GM12891 (cell line): ENCODE results near the gene PTDSS2.
"Not testable (repeated sequence)": the region's sequence is repeated elsewhere in the genome, so short reads cannot be mapped to it uniquely, and the experiment has no call there.

Experiments
- DNase-seq: peaks from one replicate; pipeline ENCODE4 v3.0.0; 2011; ENCODE audit warnings: low spot score; ENCODE audit not compliant: insufficient read length
- FAIRE-seq: peaks from 2 replicates; lab custom pipeline; 2011; peaks lifted over from hg19 to GRCh38; lab: Jason Lieb, UNC
- PAX5 ChIP-seq: IDR thresholded peaks from 2 replicates; pipeline ENCODE4 v1.6.1; 2011; ENCODE audit warnings: low read length, moderate library complexity, mild to moderate bottlenecking; ENCODE audit not compliant: insufficient read depth, severe bottlenecking
- POLR2A ChIP-seq: IDR thresholded peaks from 2 replicates; pipeline ENCODE4 v1.6.1; 2011; ENCODE audit warnings: low read depth, low read length, control low read depth
- POLR2AphosphoS5 ChIP-seq: IDR thresholded peaks from 2 replicates; pipeline ENCODE4 v1.6.1; 2011; ENCODE audit warnings: low read depth, low read length, control low read depth
- POU2F2 ChIP-seq: IDR thresholded peaks from 2 replicates; pipeline ENCODE4 v1.6.1; 2011; ENCODE audit warnings: low read depth, mild to moderate bottlenecking, control low read depth, low read length, moderate library complexity
- SPI1 ChIP-seq: IDR thresholded peaks from 2 replicates; pipeline ENCODE4 v1.6.1; 2011; ENCODE audit warnings: low read depth, low read length, control low read depth
- TAF1 ChIP-seq: IDR thresholded peaks from 2 replicates; pipeline ENCODE4 v1.6.1; 2011; ENCODE audit warnings: low read depth, low read length, control low read depth

Gene PTDSS2

GRCh38 chr11:407651-408123 lies 42.4 kb upstream of the PTDSS2 start:
- no peak for FAIRE-seq
- no peak for DNase-seq
- no peak for TF ChIP-seq POLR2A
- no peak for TF ChIP-seq POU2F2
- TF ChIP-seq PAX5, result no peak
- TF ChIP-seq SPI1, result no peak
- no peak for TF ChIP-seq POLR2AphosphoS5
- TF ChIP-seq TAF1, result no peak

GRCh38 chr11:408154-409007 lies 41.7 kb upstream of the PTDSS2 start:
- DNase-seq (no peak), FAIRE-seq (no peak)
- no peak for TF ChIP-seq SPI1
- no peak for TF ChIP-seq TAF1
- TF ChIP-seq POU2F2, result no peak
- no peak for TF ChIP-seq POLR2A
- no peak for TF ChIP-seq PAX5

GRCh38 chr11:409008-409599 lies 41.0 kb upstream of the PTDSS2 start:
- no peak for FAIRE-seq
- TF ChIP-seq POU2F2 (no peak), POLR2AphosphoS5 (no peak), TAF1 (no peak), PAX5 (no peak), POLR2A (no peak), SPI1 (no peak)
- DNase-seq, result no peak

- DNase-seq, result no peak
- no peak for FAIRE-seq
- TF ChIP-seq TAF1, result no peak
- TF ChIP-seq POLR2A, result no peak
- no peak for TF ChIP-seq POU2F2
- no peak for TF ChIP-seq SPI1
- TF ChIP-seq POLR2AphosphoS5, result no peak
- no peak for TF ChIP-seq PAX5
Observed at GRCh38 chr11:409600-410483, 40.2 kb upstream of the PTDSS2 start.

GRCh38 chr11:410711-411110 lies 39.4 kb upstream of the PTDSS2 start:
- not testable (repeated sequence) for DNase-seq

GRCh38 chr11:411520-411919 lies 38.6 kb upstream of the PTDSS2 start:
- not testable (repeated sequence) for FAIRE-seq, DNase-seq

More at GRCh38 chr11:410711-411110, 39.4 kb upstream of the PTDSS2 start:
- not testable (repeated sequence) for FAIRE-seq

- TF ChIP-seq TAF1 (no peak), POU2F2 (no peak), POLR2A (no peak), PAX5 (no peak), SPI1 (no peak), POLR2AphosphoS5 (no peak)
- FAIRE-seq, result no peak
- no peak for DNase-seq
Observed at GRCh38 chr11:412641-413119, 37.4 kb upstream of the PTDSS2 start.

GRCh38 chr11:413120-414081 lies 36.7 kb upstream of the PTDSS2 start:
- FAIRE-seq (no peak), DNase-seq (no peak)
- TF ChIP-seq PAX5 (no peak), POLR2AphosphoS5 (no peak), TAF1 (no peak), POU2F2 (no peak), POLR2A (no peak), SPI1 (no peak)
